HG03575 (cell line): ENCODE data around the gene PREX1.
"Not testable (repeated sequence)": the region's sequence is repeated elsewhere in the genome, so short reads cannot be mapped to it uniquely, and the experiment has no call there.

Experiments
- ATAC-seq: cut with Tn5 transposase; IDR thresholded peaks from one replicate; pipeline ENCODE4 v1.9.1; 2021; ENCODE audit not compliant: unreplicated experiment, insufficient number of reproducible peaks, low FRiP score; ENCODE audit errors: extremely low read depth

PREX1 gene

DNA sequence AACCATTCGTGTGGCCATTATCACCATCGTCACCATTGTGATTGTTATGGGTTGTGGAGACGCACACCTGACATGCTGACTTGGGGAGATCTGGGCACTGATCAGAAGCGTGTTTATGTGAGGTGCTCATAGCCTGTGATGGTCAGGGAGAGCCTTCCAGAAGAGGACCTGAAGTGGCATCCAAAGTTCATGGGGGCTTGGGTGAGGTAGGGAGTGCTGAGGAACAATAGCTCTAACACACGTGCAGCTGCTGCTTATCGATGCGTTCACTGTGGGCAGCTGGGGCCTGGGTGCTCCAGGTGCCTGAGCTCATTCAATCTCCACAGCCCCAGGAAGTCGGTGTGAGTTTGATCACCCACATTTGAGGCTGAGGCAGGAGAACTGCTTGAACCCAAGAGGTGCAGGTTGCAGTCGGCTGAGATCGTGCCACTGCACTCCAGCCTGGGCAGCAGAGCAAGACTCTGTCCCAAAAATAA, 227.3 kb downstream of the PREX1 start:
- ATAC-seq = no peak

DNA sequence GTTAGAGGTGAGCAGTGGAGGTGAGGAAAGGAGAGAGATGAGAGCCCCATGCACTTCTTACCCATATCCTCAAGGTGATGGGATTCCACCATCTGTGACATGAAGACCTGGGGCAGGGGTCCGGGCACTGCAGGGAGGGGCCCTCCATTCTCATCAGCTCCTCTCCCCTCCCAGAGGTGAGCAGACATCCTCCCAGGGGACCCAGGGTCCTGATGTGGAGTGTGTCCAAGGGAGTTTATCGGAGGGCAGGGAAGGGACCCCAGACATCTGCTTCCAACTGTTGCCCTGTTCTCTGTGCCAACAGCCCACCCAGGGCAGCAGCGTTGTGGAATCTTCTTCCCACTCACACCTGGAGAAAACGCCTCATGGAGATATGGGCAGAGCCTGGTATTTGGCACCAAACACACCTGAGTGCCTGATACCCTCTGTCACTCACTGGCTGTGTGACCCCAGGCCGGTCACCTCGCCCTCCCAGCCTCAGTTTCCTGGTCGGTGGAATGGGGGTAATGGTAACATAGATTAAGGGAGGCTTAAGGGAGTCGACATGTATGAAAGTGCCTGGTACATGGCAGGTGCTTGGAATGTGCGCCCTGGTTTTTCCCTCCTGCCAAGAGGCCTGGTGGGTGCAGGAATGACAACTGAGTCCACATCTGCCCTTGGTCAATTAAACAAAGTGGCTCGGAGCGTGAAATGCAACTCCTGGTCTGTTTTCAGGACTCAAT, 227.9 kb downstream of the PREX1 start:
- ATAC-seq = no peak

- ATAC-seq = no peak
These were observed 228.6 kb downstream of the PREX1 start for GRCh38 chr20:48599106-48599747.

GRCh38 chr20:48598303-48598941, 229.4 kb downstream of the PREX1 start:
- ATAC-seq = not testable (repeated sequence)

- ATAC-seq = no peak
These were observed 230.1 kb downstream of the PREX1 start for GRCh38 chr20:48597521-48598302.

- ATAC-seq = no peak
These were observed 231.4 kb downstream of the PREX1 start for GRCh38 chr20:48596334-48596898.

DNA sequence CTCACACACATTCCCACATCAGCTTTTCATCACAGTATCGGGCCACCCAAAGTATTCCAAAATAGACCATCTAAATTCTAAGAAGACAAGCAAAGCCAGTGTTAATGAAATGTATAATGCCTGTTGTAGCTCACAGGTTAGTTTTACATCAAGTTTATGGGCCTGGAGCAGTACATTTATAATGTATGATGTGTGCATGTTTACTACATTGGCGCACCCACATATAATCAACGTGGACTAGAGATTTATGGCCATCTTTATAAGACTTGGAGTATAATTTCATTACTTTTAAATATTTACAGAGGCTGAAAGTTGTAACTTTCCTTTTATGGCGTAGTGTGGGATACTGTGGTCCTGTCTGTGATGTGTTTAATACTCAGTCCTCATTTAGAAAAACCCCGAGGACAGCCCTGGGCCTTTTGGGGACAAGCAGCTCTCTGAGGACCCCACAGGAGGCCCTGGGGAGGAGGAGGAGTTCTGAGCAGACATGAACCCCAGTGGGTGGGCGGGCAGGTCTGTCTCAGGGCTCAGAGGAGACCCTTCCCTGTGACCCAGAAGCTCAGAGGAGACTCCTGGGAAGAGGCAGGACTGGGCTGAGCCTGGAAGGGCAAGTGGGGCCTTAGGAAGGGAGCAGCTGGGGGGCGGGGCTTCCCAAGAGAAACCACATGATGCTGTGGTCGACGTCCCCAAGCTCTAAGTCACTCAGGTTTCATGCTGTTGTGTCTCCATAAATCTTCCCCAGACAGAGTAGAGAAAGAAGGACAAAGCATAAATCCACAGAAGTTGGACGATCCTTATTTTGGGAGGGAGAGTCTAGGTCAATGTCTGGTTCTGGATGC, 232.1 kb downstream of the PREX1 start:
- no peak for ATAC-seq

DNA sequence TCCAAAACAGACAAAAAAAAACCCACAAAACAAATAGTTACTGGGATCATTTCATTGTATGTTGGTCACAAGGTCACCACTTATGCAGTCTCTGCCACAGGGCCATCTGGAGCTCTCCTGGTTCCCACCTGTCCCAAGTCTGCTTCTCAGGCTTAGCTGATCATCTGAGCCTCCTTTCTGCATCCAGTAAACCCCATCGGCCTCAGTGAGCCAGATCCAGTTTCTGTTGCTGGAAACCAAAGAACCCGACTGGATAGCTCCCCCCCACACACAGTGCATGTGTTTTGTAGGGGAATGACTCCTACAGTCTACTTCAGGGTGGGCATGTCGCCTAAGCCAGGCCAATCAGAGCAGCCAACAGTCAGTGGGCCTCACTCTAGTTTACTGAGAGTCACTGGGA, 233.3 kb downstream of the PREX1 start:
- no peak for ATAC-seq

DNA sequence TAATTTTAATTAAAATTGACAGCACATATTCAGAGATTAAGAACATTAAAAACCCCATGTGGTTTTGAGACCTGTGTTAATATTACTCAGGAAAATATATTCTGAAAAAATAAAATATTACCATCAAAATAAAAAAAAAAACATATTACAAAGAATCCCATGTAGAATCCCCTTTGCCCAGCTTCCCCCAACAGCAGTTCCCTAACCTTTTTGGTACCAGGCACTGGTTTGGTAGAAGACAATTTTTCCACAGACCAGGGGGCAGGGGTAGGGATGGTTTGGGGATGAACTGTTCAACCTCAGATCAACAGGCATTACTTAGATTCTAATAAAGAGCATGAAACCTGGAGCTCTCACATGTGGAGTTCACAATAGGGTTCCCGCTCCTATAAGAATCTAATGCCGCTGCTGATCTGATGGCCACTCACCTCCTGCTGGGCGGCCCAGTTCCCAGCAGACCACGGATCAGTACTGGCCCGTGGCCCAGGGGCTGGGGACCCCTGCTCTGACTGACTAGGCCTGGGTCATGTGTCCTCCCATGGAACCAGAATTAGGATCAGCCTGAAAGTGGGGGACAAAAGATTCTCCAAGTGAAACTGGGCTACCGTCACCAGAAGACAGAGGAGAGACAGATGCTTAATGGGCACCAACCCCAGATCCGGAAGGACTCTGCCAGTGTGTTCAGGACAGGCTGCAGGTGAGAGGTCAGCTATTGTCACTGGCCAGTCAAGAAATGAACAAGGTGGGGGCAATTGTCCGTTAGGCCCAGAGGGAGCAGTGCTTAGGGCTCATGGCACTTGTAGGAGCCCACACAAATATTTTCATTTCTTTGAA, 235.5 kb downstream of the PREX1 start:
- ATAC-seq = no peak

GRCh38 chr20:48586730-48587129, 241.1 kb downstream of the PREX1 start:
- no peak for ATAC-seq

GRCh38 chr20:48585061-48585870, 242.5 kb downstream of the PREX1 start:
- ATAC-seq = no peak

DNA sequence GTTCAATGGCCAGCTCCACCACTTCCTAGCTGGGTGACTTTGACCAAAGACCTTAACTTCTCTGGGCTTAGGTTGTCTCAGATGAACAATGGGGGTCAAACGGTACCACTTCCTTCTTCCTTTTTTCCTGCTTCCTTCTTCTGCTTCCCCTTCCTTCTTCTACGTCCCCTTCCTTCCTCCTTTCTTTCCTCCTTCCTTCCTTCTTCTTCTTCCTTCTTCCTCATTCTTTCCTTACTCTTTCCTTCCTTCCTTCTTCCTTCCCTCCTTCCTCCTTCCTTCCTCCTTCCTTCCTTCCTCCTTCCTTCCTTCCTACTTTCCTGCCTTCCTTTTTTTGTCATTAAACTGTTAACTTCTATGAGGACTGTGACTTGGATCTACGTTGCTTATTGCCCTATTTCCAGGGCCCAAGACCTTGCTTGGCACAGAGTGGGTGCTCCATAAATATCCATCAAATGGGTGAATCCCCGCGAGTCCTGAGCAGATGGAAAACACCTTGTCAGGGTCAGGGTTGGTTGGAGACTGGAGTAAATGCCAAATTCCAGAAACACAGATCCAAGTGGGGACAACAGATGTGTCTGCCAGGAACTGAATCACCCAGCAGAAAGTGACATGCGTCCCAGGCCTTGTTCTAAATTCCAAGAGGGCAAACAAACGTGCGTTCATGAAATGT, 243.3 kb downstream of the PREX1 start:
- ATAC-seq = no peak

DNA sequence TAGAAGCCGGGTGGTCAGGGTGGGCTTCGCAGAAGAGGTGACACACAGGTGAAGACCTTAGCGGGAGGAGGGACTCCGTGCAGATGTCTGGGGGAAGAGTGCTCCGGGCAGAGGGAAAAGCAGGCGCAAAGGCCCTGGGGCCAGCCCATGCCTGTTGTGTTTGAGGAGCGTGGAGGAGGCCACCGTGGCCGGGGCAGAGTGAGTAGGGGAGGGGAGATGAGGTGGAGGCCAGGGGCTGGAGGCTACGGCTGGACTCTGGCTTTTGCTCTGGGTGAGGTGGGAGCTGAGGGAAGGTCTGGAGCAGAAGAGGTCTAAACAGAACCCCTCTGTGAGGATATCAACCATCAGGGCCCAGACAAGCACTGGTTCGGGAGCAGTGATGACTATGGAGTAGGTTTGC, 244.0 kb downstream of the PREX1 start:
- no peak for ATAC-seq

- no peak for ATAC-seq
These were observed 244.6 kb downstream of the PREX1 start for GRCh38 chr20:48583171-48583570.

DNA sequence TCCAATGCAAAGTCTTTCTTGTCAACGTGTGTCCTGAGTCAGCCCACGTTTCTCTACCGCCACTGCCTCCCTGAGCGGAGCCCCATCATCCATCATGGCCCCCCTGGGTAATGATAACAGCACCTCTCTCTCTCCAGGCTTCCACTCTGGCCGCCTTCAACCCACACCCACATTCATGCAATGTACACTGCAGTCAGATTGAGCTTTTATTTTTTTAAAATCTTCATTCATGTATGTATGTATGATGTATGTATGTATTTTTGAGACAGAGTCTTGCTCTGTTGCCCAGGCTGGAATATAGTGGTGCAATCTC, 245.2 kb downstream of the PREX1 start:
- ATAC-seq = no peak

DNA sequence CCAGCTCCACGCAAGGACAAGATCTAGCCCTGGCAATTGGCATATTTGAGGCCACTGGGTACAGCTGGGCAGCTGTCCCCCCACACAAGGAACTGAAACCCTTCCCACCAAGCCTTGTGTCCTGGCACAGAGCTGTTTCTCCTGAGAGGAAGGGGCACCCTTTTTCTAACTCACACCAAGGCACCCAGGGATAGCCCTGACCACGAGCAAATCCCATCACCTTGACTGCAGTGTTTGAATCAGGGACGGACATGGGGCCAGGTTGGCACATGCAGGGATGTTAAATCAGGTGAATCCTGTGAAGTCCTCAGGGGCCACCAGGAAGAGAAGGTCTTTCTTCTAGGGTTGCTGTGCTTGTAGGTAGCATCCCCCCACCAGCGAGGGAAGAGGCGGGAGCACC, 246.6 kb downstream of the PREX1 start:
- ATAC-seq = no peak
